HG02973 (cell line): ENCODE measurements around the gene MSX1.

Source experiments
- ATAC-seq: cut with Tn5 transposase; IDR thresholded peaks from one replicate; pipeline ENCODE4 v1.9.1; 2021; ENCODE audit warnings: moderate library complexity; ENCODE audit not compliant: unreplicated experiment

Gene MSX1

DNA sequence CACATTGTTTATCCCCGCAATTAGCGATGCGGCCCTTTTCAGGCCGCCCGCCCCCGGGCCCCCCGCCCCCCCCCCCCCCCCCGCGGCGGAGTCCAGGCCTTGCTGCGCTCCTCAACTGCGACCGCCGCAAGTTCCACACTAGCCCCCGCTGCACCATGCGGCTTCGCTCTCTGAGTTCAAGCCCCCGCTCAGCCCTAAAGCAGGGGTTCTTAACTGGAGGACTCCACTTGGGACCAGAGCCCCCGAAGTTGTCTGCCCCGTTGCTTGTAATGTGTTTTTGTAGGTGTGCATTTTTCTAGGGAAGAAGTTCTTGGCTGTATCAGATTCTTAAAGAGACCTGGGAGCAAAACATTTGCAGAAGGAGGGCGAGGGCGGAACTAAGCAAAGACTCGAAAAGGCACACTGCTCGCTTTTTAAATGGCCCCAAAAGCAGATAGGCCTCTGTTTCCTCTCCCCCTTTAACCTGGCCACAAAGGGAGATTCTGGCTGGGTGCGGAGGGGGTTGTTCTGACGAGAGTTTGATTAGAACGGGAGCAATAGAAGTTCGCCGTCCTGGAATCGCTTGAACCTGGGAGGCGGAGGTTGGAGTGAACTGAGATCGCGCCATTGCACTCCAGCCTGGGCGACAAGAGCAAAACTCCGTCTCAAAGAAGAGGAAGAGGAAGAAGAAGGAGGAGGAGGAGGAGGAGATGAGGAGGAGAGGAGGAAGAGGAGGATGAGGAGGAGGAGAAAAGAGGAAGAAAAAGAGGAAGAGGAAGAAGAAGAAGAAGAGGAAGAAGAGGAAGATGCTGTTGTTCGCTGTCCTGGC, 2.3 kb upstream of the MSX1 start:
- no peak for ATAC-seq

DNA sequence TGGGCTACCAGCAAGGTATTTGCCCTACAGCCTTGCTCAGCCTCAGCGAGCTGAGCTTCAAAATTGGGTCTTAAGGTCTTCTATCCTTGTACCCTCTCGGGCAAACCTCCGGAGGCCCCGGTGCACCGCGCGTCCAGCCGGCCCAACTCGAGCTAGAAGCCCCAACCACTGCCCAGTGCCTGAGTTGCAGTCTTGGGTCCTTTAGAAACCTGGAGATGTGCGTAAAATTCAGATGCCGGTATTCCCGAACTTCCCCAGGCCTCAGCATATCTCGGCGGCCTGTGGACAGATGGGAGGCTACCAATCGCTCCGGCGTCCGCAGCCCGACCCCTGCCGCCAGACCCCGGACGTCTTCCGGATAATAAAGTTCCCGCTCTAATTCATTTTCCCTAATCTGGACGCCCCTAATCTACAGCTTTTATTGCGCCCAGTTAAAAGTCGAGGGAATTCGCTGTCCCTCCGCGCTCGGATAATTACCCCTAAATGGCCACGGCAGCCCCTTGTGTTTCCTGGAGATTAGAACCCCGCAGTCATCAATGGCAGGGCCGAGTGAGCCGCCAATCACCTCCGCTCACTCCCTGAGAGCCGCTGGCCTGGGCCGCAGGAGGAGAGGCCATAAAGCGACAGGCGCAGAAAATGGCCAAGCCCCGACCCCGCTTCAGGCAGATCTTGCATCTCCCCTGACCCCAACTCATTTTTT, 1.5 kb upstream of the MSX1 start:
- ATAC-seq = no peak

DNA sequence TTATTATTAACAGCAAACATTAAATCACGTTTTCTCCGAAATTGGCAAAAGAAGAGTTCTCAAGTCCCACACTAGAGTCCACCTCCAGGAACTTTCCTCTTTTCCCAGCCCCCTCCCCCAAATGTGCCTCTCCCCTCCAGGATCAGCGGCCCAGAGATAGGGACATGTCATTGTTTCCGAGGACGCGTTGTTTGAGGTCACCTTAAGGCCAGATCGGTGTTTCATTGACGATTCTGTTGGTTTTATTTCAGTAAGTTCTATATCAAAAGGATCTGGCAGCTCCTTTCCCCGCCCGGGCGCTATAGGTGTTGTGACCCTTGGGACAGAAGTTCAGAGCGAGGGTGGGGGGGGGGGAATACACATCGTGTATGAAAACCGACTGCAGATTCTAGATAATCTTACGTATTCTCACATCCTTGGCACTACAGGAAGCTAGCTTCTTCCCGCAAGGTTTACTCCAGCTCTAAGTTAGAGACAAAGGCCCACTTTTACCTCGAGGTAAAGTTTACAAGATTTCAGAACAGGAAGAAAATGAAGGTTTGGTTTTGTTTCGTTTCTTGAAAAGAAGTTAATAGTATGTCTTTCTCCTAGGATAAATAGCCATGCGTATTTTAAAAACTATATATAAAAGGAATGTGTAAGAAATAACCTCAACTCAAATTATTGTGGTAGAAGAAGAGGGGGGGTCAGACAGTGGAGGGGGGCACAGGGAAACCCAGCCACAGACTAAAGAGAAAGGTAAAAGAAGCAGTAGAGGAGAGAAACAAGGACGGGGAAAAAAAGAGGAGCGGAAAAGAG, 739 bp upstream of the MSX1 start:
- no peak for ATAC-seq

DNA sequence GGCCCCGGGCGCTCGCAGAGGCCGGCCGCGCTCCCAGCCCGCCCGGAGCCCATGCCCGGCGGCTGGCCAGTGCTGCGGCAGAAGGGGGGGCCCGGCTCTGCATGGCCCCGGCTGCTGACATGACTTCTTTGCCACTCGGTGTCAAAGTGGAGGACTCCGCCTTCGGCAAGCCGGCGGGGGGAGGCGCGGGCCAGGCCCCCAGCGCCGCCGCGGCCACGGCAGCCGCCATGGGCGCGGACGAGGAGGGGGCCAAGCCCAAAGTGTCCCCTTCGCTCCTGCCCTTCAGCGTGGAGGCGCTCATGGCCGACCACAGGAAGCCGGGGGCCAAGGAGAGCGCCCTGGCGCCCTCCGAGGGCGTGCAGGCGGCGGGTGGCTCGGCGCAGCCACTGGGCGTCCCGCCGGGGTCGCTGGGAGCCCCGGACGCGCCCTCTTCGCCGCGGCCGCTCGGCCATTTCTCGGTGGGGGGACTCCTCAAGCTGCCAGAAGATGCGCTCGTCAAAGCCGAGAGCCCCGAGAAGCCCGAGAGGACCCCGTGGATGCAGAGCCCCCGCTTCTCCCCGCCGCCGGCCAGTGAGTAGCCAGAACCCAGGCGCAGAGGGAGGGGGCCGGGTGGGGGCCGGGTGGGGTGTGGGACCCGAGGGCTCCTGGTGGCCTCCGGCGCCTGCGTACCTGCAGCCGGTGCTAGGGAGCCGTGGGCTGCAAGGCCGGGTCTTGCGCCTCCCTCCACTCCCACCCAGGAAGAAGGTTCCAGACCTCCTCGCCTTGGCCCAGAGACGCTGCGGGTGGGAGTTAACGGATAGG, 534 bp downstream of the MSX1 start:
- peak; percentile 29 for ATAC-seq

DNA sequence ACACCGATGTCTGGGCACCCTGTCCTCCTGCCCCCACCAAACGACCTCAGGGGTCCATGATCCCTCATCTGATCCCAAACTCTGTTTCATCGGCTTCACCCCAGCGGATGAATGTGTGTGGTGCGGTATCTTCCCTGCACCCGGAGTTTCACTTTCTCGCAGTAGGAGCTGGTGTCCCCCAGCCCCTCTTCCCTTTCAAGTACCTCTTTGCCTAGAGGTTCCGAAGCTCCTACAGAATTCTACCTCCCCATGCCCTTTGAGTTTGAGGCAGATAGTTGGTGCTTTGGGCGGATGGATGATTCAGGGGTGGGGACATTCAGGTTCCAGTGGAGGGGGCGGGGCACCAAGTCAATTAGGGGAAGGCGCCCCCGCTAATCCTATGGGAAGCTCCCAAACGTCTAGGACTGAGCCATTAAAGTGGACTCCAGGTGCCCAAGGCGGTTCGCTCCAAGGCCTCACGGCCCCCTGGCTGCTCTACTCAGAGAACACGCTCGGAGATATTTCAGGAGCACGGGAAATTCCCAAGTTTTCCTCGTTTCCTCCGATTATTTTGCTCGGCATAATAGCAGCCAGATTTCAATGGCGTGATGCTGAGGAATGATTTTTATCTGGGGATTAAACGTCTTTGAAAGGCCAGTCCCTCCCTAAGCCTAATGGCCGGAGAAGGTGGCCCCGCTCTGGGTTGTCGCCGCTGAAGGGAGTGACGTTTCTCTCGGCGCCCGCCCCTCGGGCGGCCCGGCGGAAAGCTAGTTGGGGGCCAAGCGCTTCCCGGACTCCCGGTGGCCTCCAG, 1.3 kb downstream of the MSX1 start:
- no peak for ATAC-seq

DNA sequence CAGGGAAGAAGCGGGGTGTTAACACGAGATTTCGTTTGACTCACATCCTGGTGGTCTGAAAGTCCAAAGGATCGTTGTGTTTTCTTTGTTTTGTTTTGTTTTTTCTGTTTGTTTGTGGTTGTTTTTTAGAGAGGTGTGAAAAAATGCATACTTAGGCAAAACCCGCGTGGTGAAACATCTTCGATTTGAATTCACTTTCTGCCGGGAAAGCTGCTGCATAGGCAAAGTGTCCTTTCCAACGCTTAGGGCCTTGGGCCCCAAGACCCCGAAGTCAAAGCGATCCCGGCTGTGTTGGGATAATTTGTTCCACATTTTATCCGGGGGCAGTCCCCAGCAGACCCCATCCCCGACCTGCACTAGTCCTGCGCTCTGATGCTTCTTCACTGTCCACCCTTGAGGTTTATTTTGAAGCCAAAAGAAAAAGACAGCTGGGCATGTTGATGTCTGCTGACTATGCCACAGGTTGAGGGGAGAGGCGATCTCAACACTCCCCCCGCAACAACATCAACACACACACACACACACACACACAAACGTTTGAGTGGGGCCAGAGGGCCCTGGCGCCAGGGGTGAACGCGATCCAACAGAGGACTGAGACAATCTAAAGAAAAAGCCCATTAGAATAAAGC, 2.0 kb downstream of the MSX1 start:
- no peak for ATAC-seq

DNA sequence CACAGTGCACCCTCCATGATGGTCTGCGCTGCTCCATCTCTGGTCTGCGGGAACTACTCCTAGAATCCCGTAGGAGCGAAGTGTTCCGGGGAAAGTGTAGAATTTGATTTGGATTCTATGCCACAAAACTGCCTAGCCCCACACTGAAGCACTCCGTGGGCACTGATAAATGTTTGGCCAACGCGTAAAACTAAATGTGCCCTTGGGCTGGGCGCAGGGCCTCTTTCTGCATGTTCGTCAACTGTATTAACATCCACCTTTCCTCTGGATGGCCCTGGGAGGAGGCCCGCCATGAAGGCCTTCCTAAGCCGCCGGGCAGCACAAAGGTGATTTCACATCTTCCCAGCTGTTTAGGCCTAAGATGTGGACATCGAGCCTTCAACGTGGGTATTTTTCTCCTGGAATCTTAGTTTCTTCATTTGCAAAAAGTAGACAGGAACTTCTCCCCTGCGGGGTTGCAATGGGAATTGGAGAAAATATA, 2.6 kb downstream of the MSX1 start:
- no peak for ATAC-seq

DNA sequence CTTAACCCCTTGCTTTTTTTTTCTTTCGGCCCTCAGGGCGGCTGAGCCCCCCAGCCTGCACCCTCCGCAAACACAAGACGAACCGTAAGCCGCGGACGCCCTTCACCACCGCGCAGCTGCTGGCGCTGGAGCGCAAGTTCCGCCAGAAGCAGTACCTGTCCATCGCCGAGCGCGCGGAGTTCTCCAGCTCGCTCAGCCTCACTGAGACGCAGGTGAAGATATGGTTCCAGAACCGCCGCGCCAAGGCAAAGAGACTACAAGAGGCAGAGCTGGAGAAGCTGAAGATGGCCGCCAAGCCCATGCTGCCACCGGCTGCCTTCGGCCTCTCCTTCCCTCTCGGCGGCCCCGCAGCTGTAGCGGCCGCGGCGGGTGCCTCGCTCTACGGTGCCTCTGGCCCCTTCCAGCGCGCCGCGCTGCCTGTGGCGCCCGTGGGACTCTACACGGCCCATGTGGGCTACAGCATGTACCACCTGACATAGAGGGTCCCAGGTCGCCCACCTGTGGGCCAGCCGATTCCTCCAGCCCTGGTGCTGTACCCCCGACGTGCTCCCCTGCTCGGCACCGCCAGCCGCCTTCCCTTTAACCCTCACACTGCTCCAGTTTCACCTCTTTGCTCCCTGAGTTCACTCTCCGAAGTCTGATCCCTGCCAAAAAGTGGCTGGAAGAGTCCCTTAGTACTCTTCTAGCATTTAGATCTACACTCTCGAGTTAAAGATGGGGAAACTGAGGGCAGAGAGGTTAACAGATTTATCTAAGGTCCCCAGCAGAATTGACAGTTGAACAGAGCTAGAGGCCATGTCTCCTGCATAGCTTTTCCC, 3.4 kb downstream of the MSX1 start:
- ATAC-seq = no peak

DNA sequence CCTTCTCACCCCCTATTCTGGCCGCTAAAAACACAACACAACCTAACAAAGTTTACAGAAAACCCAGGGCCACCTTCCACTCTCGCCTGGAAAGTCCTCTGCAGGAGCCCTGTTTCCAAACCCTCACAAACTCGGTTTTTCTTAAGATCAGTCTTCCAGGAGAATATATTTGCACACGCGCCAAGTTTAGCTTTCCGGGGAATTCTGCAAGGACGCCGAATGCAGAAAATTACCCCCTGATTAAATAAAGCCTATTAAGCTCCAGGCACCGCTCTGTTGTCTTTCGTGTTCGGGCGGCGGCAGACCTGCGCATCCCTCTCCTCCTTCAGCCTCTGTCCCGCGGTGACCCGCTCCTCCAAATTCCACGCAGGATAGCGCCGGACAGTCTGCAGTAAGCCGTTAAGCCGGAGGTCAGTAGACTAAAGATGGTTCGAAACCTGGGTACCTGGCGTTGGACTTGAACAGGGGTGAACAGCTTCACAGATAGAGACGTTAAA, 5.0 kb downstream of the MSX1 start:
- ATAC-seq = no peak

DNA sequence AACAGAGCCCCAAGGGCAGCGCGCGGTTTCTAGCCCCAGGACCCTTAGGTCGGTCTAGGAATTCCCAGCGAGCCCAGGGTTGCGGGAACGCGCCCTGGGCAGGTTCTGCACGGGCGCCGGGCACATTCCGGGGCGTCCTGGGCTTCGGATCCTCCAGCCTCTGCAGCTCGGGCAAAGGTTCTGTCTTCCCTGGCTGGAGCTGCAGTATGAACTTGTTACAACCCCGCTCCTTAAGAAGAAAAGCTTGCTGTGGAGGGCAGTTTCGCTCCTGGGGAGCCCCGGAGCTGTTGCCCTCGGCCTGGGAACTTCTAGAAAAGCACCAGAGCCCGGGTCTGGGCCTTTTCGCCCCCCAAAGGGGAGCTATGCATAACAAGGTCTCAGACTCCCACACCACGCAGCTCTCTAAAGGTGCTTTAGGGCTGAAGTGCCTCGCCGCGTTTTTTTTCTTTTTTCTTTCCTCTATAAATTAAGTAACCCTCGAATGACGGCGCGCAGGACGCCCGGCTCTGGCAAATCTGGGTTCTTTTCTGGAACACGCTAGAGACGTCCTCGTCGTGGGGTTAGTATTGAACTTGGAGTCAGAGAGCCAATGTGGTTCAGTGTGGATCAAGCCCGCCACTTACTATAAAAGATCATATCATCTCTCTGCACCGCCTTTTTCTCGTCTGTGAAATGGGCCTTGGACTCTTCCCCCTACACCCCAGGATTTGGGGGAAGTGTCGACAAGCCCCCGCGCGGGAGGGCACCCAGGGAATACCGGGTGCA, 5.7 kb downstream of the MSX1 start:
- ATAC-seq = no peak

DNA sequence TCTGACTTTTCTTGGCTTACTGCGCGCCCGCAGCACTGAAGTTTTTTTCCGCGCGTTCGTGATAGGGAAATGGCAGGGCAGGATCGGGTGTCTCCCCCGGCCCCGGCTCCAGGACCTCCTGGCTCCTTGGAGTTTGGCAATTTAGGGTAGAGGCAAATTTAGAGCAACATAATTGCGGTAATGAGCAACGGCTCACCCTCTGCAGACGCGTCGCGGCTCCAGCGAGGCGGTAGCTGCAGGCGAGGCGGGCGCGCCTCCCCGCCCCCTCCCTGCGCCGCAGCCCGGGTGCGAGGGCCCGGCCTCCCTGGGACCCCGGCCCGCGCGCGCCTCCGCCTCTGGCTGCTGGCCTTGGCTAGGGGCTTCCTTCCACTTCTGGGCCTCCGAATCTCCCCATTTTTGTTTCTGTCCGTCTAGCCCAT, 6.2 kb downstream of the MSX1 start:
- no peak for ATAC-seq

DNA sequence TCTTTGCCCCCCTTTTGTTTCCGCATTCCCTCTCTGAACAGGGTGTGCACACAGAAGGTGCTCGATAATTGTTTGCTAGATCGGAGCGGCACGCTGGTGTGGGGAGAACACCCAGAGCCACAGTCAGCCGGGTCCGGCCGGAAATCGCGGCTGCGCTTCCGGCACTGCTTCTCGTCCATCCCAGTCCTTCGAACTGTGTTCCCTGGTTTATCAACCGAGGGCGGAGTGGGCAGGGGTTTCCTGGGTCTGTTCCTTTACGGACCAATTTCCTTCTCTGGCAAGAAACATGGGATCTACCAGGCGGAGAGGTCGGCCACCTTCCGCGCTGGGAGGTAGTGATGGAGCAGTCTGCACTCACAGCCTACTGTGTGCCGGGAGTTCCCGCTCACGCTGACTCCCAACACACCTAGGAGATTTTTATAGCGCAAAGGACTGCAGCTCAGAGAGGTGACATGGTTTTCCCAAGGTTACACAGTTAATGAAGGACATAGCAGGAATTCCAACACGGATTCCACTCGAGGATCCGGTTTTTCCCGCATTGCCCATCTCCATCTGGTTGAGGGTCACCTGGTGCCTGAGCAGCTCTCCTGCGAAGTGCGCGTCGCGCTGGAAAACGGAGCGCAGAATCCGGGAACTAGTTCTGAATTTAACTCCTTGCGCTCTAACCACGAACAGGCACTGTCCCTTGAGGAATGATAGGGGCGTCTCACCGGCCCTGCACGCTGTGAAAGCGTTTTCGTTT, 6.8 kb downstream of the MSX1 start:
- no peak for ATAC-seq

DNA sequence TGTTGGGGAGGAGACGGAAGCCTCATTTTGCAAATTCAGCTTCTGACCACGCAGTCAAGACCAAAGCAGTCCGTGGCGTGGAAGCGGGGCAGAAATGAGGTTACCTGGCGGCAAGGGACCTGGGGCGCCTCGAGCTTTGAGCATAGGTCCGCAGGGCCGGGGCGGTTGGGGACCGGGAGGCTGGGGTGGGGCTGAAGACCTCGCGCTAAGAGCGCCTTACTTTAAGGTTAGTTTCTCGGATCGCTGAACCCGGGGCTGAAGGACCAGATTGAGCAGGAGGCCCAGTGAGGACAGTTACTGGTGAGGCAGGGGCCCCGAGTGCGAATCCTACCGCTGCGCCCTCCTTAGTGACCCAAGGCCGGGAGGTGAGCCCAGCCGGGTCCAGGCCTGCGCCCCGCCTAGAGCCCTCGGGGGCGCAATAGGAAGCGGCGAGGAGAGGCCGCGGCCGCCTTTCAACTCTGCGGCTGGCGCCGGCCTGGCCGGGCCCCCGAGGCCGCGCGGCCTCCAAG, 7.5 kb downstream of the MSX1 start:
- no peak for ATAC-seq

DNA sequence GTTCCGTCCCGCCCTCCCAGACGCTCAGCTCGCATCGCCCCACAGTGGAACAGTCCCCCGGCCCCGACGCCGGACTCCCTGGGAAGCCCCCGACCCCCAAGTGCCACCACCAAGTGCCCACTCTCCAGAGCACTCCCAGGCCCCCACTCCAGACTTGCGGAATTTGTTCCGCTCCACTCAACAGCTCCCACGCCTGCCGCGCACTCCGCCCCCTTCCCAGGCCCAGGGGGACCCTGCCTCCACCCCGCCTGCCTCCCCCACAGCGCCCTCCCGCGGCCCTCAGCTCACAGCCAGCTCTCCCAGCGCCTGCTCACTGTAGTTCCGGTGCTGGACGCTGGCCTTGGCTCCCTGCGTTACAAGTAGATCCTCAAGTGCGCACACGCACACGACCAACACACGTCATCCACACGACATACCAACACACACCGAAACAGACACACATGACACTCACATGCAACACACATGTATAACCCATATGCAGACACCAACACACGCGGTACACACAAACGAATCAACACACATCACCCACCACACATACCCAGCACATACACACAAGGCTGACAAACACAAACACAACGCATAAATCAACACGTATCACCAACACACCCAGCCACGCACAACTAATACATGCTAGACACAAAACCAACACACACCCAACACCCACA, 8.0 kb downstream of the MSX1 start:
- ATAC-seq = no peak

DNA sequence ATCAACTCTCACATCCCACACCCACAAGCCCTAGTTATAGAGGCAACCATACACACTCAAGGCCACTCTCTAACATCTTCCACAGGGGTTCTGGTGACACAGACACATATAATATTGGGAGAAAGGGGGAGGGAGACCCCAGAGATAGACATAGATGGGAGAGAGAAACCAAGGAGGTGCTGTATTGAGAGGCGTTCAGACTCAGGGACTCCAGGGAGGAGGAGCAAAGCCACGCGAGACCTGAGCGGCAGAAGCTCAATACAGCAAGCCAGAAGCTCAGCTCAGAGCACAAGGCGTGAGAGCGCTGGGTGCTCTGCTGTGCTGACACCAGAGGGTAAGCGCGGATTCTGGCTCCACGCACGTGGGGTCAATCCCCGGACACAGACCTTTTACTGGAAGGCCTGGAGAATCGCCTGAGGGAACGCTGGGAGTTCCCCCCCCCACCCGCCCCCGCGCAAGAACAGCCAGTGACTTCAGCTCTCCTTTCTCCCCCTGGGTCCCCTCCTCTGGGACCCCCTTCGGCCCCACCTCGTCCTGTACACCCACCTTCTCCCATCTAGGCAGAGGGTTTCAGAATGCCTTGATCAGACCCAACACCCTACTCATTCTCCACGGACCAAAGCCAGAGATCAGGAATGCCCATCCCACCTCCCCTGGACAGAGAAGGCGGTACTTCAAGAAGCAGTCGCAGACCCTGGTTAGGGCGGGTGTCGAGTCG, 8.7 kb downstream of the MSX1 start:
- ATAC-seq = no peak
